Activated CD8-positive, alpha-beta memory T cell treated with anti-CD3 and anti-CD28 coated beads, Interleukin-2, amount 10 ng/mL, durations not matched to agents 7 days and 5 days (primary cell): Measurements from ENCODE around the gene SEPTIN12. TPM values are rescaled to one million over a fixed set of nuclear protein-coding genes. Genes with fewer than 3 reads are reported as not detected.

ENCODE experiments used
- ATAC-seq: fragments of 150-1000 bp; cut with Tn5 transposase; one replicate; pipeline ENCODE4 v1.10.0; 2021; ENCODE audit warnings: moderate library complexity
- CTCF ChIA-PET: fragments of 350-600 bp; sonication (Branson Sonifier 250); formaldehyde crosslinking; loops from one replicate; lab custom pipeline; 2021; ENCODE audit warnings: antibody characterized with exemption; lab: Charles Lee
- DNase-seq: peaks from one replicate; pipeline ENCODE4 v3.0.0-alpha.2; 2020
- H3K27ac Mint-ChIP-seq: one replicate; pipeline ENCODE4 v1.8.0; 2021; ENCODE audit warnings: mild to moderate bottlenecking, mixed read lengths
- H3K27me3 Mint-ChIP-seq: one replicate; pipeline ENCODE4 v1.8.0; 2021; ENCODE audit warnings: mixed read lengths
- H3K36me3 Mint-ChIP-seq: one replicate; pipeline ENCODE4 v1.8.0; 2021; ENCODE audit warnings: mild to moderate bottlenecking, mixed read lengths
- H3K4me1 Mint-ChIP-seq: one replicate; pipeline ENCODE4 v1.8.0; 2021; ENCODE audit warnings: mixed read lengths
- H3K4me3 Mint-ChIP-seq: one replicate; pipeline ENCODE4 v1.8.0; 2021; ENCODE audit warnings: mild to moderate bottlenecking, moderate library complexity, mixed read lengths
- H3K9me3 Mint-ChIP-seq: one replicate; pipeline ENCODE4 v1.8.0; 2022; ENCODE audit warnings: low read depth, mixed read lengths
- total RNA-seq, 2 experiments: library from RNA; stranded (reverse); gene quantifications; one replicate each; pipeline ENCODE4 v1.2.3, GENCODE V29; 2021

Gene SEPTIN12, protein sequence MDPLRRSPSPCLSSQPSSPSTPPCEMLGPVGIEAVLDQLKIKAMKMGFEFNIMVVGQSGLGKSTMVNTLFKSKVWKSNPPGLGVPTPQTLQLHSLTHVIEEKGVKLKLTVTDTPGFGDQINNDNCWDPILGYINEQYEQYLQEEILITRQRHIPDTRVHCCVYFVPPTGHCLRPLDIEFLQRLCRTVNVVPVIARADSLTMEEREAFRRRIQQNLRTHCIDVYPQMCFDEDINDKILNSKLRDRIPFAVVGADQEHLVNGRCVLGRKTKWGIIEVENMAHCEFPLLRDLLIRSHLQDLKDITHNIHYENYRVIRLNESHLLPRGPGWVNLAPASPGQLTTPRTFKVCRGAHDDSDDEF
- total RNA-seq = not detected

DNA sequence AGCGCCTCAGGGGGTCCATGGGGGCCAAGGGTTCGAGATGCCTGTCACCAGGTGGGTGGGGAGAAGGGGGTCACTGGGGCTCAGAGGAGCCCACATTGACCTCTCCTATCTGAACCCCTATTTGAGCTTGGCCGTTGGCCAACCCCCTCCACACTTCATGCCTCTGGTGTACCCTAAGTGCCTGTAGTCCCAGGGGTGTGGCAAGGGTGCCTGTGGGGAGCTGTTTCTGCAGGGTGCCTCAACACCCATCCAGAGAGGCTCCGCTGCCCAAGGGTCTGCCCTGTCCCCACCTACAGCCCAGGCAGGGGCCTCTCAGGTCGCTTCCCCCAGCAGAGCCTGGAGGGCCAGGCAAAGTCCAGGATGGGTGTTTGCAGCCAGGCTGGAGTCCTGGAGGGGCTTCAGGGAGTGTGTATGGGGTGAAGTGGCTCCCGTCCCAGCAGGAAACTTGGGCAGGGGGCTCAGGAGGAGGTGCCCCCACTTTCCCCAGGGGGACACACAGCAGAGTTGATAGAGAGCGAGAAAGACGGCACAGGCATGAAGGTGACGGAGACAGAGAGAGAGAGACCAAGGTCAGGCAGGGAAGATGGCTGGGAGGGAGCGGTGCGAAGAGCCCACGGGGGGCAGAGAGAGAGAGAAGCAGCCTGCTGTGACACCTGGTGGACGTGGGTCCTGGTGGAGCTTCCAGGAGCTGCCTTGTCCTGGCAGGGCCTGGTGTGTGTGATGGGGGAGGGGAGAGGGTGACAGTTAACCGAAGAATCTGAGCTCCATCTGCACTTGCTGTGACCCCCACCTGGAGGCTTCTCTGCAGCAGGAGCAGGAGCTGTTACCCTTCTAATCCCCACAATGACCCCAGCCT, at the start of gene SEPTIN12:
SEPTIN12 (minus strand) TSS at position 719 of the 856 bp plus-strand sequence; CDS start at position 19, 700 bp downstream.
- no peak for ATAC-seq
- H3K4me1 Mint-ChIP-seq = peaks cover 6% of the 10 kb centered on the region

DNA sequence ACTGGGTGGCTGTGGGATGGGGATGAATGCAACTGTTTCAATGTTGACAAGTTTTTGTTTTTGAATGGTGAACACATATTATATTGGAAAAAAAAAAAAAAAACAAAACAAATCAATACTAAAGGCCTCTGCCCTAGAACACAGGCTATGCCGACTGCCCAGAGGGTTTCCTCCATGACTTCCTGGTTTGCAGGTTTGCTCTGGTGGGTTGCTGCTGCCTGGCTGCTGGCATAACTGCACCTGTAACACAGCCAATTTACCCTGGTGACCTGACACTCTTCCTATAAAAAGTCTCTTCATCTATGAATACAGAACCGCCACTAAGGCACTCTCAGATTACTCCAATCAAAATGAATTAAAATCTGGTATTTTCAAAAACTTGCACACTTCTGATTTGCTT, 48.6 kb upstream of the SEPTIN12 start:
- peaks cover 48% of the 10 kb centered on the region for H3K36me3 Mint-ChIP-seq
- H3K4me1 Mint-ChIP-seq = peaks cover 14% of the 10 kb centered on the region
- no peaks in the 10 kb centered on the region for H3K9me3 Mint-ChIP-seq
- H3K27ac Mint-ChIP-seq = no peak overlapping the region
- no peaks in the 10 kb centered on the region for H3K27me3 Mint-ChIP-seq
- no peak for ATAC-seq
- DNase-seq = no peak
- no peak overlapping the region for H3K4me3 Mint-ChIP-seq
- CTCF ChIA-PET = no interaction called here

More for the DNA sequence above, at the start of gene SEPTIN12:
- H3K27ac Mint-ChIP-seq = no peak within 1 kb of the TSS
- H3K36me3 Mint-ChIP-seq = no peaks in the 10 kb centered on the region
- CTCF ChIA-PET = no interaction called here
- H3K27me3 Mint-ChIP-seq = no peaks in the 10 kb centered on the region
- H3K4me3 Mint-ChIP-seq = no peak within 1 kb of the TSS
- DNase-seq = no peak
- no peaks in the 10 kb centered on the region for H3K9me3 Mint-ChIP-seq

DNA sequence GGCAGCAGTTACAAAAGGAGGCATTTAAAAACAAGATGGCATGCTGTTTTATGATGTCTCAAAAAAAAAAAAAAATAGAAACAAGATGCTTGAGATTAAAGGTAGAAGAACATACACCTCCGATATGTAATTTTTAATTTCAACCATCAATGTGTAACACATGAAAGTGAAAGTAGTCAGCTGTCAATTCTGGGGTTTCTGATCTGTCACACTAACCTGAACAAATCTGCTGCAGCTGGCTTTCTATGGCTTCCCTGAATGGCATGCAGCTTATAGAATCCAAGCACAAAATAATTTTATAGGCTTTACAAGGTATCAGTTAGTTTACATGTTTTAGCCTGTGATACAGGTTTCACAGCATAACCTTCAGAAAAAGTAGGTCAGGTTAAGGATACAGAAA, 45.4 kb upstream of the SEPTIN12 start:
- Mint-ChIP-seq H3K4me1 (peaks cover 10% of the 10 kb centered on the region), H3K9me3 (no peaks in the 10 kb centered on the region), H3K36me3 (peaks cover 47% of the 10 kb centered on the region), H3K27me3 (no peaks in the 10 kb centered on the region), H3K27ac (no peak overlapping the region), H3K4me3 (no peak overlapping the region)
- ATAC-seq = no peak
- DNase-seq = no peak
- CTCF ChIA-PET = interaction anchor here (0.6 to 1.1 kb wide), 3 partner anchors 9 to 101 kb away, joined by 3 to 5 read pairs (median 3); no protein-coding TSS in a partner anchor

DNA sequence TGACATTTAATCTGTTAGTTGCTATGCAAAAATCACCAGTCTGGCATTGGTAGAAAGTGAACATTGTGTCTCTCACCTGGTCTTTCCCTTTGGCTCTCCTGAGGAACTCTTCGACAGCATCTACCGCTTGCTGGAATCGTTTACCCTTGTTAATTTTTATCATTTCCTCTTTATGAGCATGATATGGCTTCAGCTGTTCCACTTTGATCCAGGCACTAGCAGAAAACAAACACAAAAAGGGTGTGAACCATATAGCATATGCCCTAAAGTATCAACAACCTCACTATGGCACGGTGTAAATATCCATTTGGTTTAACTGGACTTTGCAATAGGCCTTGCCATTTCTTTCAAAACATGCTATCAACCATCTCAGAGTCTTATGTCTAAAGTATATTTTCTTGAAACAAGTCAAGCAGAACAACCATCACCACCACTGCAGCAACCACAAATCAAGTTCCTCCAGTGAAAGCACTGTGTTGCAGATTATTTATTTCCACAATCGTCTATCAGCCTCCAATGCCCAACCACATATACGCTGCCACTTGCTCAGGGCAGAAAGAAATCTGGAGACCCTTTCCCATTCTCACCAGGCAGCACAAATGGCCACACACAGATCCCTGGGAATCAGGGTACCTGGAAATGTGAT, 44.7 kb upstream of the SEPTIN12 start:
- Mint-ChIP-seq H3K36me3 (peaks cover 45% of the 10 kb centered on the region), H3K4me1 (peaks cover 10% of the 10 kb centered on the region), H3K9me3 (no peaks in the 10 kb centered on the region), H3K4me3 (no peak overlapping the region), H3K27ac (no peak overlapping the region), H3K27me3 (no peaks in the 10 kb centered on the region)
- no peak for ATAC-seq
- DNase-seq = no peak
- CTCF ChIA-PET = no interaction called here

DNA sequence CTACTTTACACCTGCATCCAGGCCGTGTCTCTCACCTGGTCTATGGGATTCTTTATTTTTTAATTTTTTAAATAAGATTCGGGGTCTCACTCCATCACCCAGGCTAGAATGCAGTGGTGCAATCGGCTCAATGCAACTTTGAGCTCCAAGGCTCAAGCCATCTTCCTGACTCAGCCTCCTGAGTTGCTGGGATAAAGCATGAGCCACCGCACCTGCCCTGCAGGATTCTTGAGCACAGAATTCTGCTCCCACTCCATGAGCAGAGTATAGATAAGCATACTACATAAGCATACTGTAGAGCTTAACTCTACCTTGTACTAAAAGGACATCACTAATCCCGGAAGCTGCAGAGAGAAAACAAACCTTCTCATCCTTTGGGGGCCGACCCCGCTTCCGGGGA, 43.5 kb upstream of the SEPTIN12 start:
- Mint-ChIP-seq H3K27me3 (no peaks in the 10 kb centered on the region), H3K36me3 (peaks cover 42% of the 10 kb centered on the region), H3K9me3 (no peaks in the 10 kb centered on the region), H3K4me3 (no peak overlapping the region), H3K4me1 (peaks cover 10% of the 10 kb centered on the region), H3K27ac (no peak overlapping the region)
- no peak for ATAC-seq
- no peak for DNase-seq
- CTCF ChIA-PET = no interaction called here

DNA sequence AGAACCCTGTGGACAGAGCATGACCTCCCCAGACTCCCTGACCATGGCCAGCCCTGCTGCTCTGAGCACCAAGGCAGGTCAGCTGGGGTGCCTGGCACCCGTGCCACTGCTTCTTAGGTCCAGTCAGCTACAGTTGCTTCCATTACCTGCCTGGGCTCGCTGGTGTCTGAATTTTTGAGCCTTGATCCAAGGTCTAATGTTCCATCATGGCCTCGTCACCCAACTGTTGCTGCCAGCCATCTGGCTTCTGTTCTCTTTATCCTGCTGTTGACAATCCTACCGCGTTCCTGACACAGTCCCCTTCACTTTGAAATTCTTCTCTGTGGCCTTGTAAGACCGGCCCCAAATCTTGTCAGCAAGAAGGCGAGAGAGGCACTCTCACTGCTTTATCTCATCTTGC, 42.3 kb upstream of the SEPTIN12 start:
- CTCF ChIA-PET = no interaction called here
- no peaks in the 10 kb centered on the region for H3K27me3 Mint-ChIP-seq
- H3K36me3 Mint-ChIP-seq = peaks cover 40% of the 10 kb centered on the region

DNA sequence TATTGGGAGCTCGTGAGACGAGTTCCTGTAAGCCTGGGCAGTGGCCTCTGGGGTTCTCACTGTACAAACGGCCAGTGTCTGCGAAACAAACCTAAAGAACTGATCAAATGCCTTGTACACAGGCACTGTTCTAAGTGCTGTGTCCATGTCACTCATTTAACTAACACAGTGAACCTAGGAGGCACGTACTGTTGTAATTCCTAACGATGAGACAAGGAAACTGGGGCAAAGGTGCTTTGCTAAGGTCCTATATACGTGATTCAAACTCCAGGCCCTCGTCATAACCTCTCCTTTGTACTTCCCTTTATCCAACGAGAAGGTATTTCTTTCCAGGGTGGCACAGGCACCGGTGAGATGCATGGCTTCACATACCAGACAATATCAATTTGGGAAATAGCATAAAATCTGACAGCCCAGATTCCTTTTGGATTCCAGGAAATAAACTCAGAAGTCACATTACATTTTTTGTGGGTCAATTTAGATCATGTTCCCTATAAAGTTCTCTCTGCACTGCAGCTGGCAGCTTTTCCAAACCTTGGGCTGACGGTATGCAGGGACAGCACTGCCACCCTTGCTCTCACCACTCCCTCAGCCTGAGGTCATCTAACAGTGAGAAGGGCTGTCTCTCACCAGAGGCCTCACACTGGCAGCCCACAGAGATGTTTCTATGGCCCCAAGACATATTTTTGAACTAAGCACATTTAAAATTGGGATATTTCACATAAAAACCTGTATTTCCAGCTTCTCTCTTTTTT, 40.6 kb upstream of the SEPTIN12 start:
- CTCF ChIA-PET = no interaction called here
- peaks cover 5% of the 10 kb centered on the region for H3K4me1 Mint-ChIP-seq
- H3K9me3 Mint-ChIP-seq = no peaks in the 10 kb centered on the region
- no peak overlapping the region for H3K27ac Mint-ChIP-seq
- no peak for DNase-seq
- H3K36me3 Mint-ChIP-seq = peaks cover 46% of the 10 kb centered on the region
- no peaks in the 10 kb centered on the region for H3K27me3 Mint-ChIP-seq
- no peak for ATAC-seq
- H3K4me3 Mint-ChIP-seq = no peak overlapping the region

More for the DNA sequence above, 42.3 kb upstream of the SEPTIN12 start:
- DNase-seq (no peak), ATAC-seq (no peak)
- peaks cover 10% of the 10 kb centered on the region for H3K4me1 Mint-ChIP-seq
- H3K9me3 Mint-ChIP-seq = no peaks in the 10 kb centered on the region
- no peak overlapping the region for H3K4me3 Mint-ChIP-seq
- no peak overlapping the region for H3K27ac Mint-ChIP-seq

DNA sequence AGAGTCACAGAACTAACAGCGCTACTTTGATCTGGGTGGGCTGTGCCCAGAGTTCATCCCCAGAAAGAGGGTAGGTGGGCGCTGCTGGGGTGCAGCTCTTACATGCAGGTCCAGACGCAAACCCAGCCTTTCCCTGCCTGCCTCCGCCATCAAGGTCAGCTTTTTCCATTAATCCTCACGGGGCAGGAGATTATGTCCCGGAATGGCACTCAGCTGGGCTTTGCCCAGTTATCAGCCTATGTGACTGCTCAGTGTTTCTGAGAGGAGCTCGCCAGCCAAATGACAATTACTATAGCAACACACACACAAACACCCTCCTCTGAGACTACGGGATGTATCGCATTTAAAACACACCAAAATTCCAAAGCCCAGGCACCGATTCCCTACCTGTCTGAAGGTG, 38.8 kb upstream of the SEPTIN12 start:
- no peak for DNase-seq
- Mint-ChIP-seq H3K9me3 (no peaks in the 10 kb centered on the region), H3K36me3 (peaks cover 46% of the 10 kb centered on the region), H3K27me3 (no peaks in the 10 kb centered on the region), H3K27ac (no peak overlapping the region), H3K4me1 (no peaks in the 10 kb centered on the region), H3K4me3 (no peak overlapping the region)
- no peak for ATAC-seq
- CTCF ChIA-PET = interaction anchor here (0.6 kb wide), 1 partner anchor 147 kb away, joined by 3 read pairs; no protein-coding TSS in a partner anchor

DNA sequence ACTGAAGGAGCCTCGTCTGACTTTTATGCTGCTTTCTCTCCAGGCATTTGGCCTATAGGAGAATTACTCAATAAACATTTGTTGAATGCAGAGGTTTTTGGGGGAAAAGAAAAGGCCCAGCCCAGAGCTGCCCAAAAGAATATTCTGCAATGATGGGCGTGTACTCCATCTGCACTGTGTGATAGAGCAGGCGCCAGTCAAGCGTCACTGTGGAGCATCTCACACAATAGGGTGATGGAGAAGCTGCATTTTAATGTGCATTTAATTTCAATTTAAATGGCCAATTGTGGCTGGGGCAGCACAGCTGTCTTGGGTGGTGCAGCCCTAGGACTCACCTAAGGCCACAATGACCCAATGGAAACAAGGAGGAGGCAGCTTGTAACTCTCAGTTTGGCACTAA, 38.4 kb upstream of the SEPTIN12 start:
- DNase-seq = no peak
- H3K4me3 Mint-ChIP-seq = no peak overlapping the region
- H3K36me3 Mint-ChIP-seq = peaks cover 45% of the 10 kb centered on the region
- H3K27ac Mint-ChIP-seq = no peak overlapping the region
- no peak for ATAC-seq
- H3K9me3 Mint-ChIP-seq = no peaks in the 10 kb centered on the region
- no peaks in the 10 kb centered on the region for H3K27me3 Mint-ChIP-seq
- H3K4me1 Mint-ChIP-seq = no peaks in the 10 kb centered on the region
- CTCF ChIA-PET = no interaction called here

DNA sequence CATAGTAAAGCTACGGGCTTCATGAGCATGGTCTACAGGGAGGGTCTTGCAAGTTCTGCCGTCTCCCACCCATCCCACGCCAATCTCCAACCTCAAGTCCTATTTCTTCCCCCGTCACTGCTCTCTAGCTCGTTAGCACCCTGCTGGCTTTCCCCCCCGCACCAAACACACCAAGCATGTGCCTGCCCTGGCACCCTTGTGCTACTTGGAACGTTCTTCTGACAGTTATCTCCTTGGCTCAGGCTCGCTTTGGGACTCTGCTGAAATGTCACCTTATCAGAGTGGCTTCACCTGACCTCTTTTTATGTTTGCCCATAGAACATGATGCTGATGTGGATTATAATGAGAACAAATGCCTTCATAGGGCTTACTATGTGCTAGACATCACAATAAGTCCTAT, 37.1 kb upstream of the SEPTIN12 start:
- ATAC-seq (no peak), DNase-seq (no peak)
- H3K4me1 Mint-ChIP-seq = no peaks in the 10 kb centered on the region
- no peak overlapping the region for H3K4me3 Mint-ChIP-seq
- peaks cover 42% of the 10 kb centered on the region for H3K36me3 Mint-ChIP-seq
- no peak overlapping the region for H3K27ac Mint-ChIP-seq
- CTCF ChIA-PET = interaction anchor here (1.0 to 1.4 kb wide), 2 partner anchors 9 to 23 kb away, joined by 3 to 5 read pairs; partner anchors contain the start of gene ROGDI
- no peaks in the 10 kb centered on the region for H3K27me3 Mint-ChIP-seq
- no peaks in the 10 kb centered on the region for H3K9me3 Mint-ChIP-seq

DNA sequence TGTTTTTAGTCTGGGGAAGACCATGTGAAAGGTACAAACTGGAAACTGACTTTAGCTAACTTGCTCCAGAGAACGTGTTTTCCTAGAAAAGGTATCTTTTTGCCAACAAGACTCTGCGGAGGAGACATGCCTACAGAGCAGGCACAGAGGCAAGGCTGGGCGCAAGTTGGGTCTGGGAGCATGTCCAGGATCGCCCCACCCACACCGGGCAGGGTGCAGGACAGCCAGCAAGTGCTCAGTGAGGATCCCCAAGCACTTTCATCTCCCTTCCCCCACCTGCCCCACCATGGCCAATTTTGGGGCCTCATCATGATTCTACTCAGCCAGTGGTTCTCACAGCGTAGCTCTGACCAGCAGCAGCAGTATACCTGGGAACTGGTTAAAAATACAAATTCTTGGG, 32.5 kb upstream of the SEPTIN12 start:
- DNase-seq = no peak
- no peak for ATAC-seq
- CTCF ChIA-PET = no interaction called here
- Mint-ChIP-seq H3K4me1 (no peaks in the 10 kb centered on the region), H3K27ac (no peak overlapping the region), H3K36me3 (peaks cover 41% of the 10 kb centered on the region), H3K9me3 (no peaks in the 10 kb centered on the region), H3K27me3 (no peaks in the 10 kb centered on the region), H3K4me3 (no peak overlapping the region)

DNA sequence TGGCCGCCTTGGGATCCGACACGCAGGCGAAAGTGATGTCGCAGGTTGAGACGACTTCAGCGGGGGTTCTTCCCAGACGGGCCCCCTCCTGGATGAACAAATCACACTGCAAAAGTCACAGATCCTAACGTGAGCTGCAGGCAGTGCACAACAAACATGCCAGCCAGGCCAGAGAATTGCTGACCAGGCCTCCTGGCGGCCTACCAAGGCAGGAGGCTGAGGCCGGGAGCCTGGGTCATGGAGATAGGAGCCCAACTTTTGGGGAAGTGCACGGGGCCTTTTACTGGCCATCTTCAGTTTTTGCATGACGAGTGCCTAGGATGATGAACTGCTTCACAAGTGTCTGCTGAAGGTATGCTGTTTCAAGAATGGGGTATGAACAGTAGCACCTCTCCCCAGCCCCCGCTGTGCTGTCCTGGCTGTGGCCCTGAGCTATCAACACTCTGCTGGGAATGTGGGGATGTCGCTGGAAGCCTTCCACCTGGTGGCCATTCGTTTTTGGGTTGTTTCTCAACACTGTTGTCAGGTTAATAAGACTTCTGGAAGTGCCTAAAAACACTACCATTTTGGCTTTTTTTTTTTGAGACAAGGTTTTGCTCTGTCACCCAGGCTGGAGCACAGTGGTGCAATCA, 26.5 kb upstream of the SEPTIN12 start:
- Mint-ChIP-seq H3K9me3 (no peaks in the 10 kb centered on the region), H3K4me1 (no peaks in the 10 kb centered on the region), H3K27ac (no peak overlapping the region), H3K36me3 (peaks cover 36% of the 10 kb centered on the region), H3K27me3 (no peaks in the 10 kb centered on the region), H3K4me3 (no peak overlapping the region)
- no peak for ATAC-seq
- CTCF ChIA-PET = no interaction called here
- no peak for DNase-seq
